ENCODE results near the gene SBF2. TPM values are rescaled to one million over a fixed set of nuclear protein-coding genes. Genes with fewer than 3 reads are reported as not detected.

SBF2 gene
- total and polyA plus RNA-seq, 2 donors (not counting 1 experiment from before 2014, with no cell fraction given) = 5.6 to 17.7 TPM

DNA sequence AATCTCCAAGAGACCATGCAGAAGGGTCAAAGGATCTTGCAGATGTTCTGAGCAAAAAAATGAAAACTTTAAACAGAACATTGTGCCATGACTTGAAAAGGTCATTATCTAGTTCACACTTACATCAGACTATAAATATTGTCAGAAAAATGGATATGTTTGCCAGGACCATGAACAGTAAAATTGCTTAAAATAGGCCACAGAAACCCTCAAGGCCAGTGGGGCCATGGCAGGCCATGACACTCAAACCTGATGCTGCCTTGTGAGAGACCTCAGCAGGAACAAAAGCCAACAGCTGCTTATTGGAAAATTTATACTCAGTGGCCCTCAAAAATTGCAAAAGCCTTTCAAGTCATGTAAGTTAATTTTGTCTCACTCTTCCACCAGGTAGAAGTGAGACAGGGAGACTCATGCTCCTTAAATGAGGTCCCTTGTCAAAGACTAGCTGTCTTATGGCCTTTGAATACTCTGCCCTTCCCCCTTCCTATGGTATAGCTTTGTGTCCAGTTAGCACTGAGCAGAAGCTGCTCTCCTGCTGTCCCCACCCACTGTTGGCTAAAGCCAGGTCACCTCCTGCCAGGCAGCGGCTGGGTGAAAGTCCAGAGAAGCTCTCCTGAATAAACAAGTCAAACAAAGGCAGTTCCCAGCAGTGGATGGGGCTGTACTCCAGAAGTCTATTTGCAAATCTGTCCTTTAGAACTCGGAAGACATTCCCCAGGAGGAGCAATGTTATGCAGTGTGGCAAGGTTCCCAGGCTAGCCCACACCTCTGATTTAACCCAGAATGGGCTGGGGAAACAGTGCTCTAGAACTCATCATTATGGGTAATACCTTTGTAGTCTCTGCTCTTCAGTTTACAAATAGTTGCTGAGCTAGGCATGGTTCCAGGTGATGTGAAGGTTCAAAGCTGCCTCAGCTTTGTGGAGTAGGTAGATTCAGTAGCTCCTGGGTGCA is 32.3 kb upstream of the SBF2 start:
- Histone ChIP-seq H3K9ac (ENCODE audit: low read length) (no peak overlapping the region), H3K9me3 (ENCODE audit: control extremely low read depth in 1 of 3, control insufficient read depth in 2 of 3, insufficient read depth in 1 of 3, low read length in 2 of 3) (no peaks in the 10 kb centered on the region), H3K79me2 (ENCODE audit: control insufficient read depth, insufficient read depth, low read length) (no peaks in the 10 kb centered on the region), H3K4me3 (ENCODE audit: control extremely low read depth in 1 of 5, extremely low read depth in 1 of 5, insufficient read depth in 1 of 5, low read depth in 2 of 5, low read length in 4 of 5) (no peak overlapping the region), H3K4me1 (ENCODE audit: control insufficient read depth in 2 of 2, insufficient read depth in 2 of 2, low read length in 2 of 2) (peaks cover 0 to 4% of the 10 kb centered on the region in 2 donors), H3K4me2 (replicated peaks; ENCODE audit: low read depth, low read length, poor library complexity, severe bottlenecking) (no peak overlapping the region), H3K27ac (ENCODE audit: low read length in 2 of 2) (no peak overlapping the region), H3K27me3 (replicated peaks in 1 of 4; ENCODE audit: control extremely low read depth in 1 of 4, control insufficient read depth in 3 of 4, insufficient read depth in 4 of 4, low read length in 3 of 4) (peaks cover 0 to 6% (median 0%) of the 10 kb centered on the region in 4 experiments), H4K20me1 (ENCODE audit: control insufficient read depth, insufficient read depth, low read length, poor library complexity, severe bottlenecking) (no peaks in the 10 kb centered on the region), H2AFZ (ENCODE audit: insufficient read depth, low read depth, low read length, poor library complexity, severe bottlenecking) (no peak overlapping the region), H3K36me3 (replicated peaks in 1 of 2; ENCODE audit: control extremely low read depth in 1 of 2, control insufficient read depth in 1 of 2, extremely low read depth in 1 of 2, insufficient read depth in 2 of 2, low read length in 1 of 2) (no peaks in the 10 kb centered on the region)
- DNase-seq (no peak), ATAC-seq (ENCODE audit: low read depth) (no peak)
- H3K4me1 Mint-ChIP-seq = peaks cover 4% of the 10 kb centered on the region
- no peak overlapping the region for H3K27ac Mint-ChIP-seq
- TF ChIP-seq, protein P1, sequence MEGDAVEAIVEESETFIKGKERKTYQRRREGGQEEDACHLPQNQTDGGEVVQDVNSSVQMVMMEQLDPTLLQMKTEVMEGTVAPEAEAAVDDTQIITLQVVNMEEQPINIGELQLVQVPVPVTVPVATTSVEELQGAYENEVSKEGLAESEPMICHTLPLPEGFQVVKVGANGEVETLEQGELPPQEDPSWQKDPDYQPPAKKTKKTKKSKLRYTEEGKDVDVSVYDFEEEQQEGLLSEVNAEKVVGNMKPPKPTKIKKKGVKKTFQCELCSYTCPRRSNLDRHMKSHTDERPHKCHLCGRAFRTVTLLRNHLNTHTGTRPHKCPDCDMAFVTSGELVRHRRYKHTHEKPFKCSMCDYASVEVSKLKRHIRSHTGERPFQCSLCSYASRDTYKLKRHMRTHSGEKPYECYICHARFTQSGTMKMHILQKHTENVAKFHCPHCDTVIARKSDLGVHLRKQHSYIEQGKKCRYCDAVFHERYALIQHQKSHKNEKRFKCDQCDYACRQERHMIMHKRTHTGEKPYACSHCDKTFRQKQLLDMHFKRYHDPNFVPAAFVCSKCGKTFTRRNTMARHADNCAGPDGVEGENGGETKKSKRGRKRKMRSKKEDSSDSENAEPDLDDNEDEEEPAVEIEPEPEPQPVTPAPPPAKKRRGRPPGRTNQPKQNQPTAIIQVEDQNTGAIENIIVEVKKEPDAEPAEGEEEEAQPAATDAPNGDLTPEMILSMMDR (IDR thresholded peaks at IDR 0.05) = no peak
- no peak for TF ChIP-seq EZH2 (IDR thresholded peaks at IDR 0.05; ENCODE audit: borderline replicate concordance, insufficient read depth, low read depth, low read length, poor library complexity, severe bottlenecking)
- peaks cover 16% of the 10 kb centered on the region for H3K27me3 Mint-ChIP-seq
- POLR2A ChIA-PET = no interaction called here
- 85% methylated on average over 2 of the region's 2 CpGs for WGBS (ENCODE audit: insufficient coverage)
- H3K4me3 Mint-ChIP-seq = no peak overlapping the region
- no peaks in the 10 kb centered on the region for H3K9me3 Mint-ChIP-seq (ENCODE audit: insufficient read depth)
- CTCF ChIA-PET = interaction anchor here (0.6 to 4.6 kb wide), 10 partner anchors 11 to 819 kb away, joined by 3 to 53 read pairs (median 3); no protein-coding TSS in a partner anchor
- intact Hi-C loops (cut with micrococcal nuclease) = no loop called here

Measured in B cell (primary cell).